ENCODE measurements around the gene EHF. TPM values are rescaled to one million over a fixed set of nuclear protein-coding genes. Genes with fewer than 3 reads are reported as not detected.

Gene EHF
- total and polyA plus RNA-seq, 2 of the 13 experiments (the other 11 are each of a cell fraction or from before 2014, with no cell fraction given): 0.04 to 0.46 TPM

DNA sequence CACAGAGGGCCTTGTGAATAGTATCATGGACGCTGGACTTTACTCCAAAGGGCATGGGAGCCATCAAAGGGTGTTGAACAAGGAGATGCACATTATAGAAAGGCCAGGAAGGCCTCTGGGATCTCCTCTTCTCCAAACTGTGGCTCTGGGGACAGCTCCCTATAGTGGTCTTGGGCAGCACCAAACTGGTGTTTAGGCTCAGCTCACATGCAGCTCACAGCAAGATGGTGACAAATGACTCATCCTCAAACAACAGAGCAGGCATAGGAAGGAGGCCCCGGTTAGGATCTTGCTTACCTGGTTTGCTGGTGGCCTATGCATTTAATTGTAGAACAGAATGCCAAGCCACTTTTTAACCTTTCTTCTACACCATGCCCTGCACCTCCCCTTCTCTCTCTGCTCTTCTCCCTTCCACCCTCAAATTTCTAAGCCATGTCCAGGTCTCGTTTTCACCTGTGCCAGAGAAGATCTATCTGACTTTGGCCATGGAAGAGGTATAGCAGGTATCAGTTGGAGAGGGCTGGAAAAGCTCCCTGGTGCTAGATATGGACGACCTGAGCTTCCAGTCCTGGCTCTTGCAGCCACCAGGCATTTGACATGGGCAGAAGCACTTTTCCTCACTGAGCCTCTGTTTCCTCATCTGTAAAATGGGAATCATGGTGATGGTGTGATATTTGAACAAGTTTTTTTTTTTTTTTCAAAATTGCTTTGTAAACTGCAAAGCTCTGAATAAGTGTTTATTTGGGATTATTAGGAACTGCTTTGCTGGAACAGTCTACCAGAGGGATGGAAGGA, 14.4 kb upstream of the EHF start:
- Histone ChIP-seq H3K36me3 (replicated peaks in 1 of 2; ENCODE audit: control insufficient read depth in 1 of 2, insufficient read depth in 2 of 2, low read length in 2 of 2) (no peaks in the 10 kb centered on the region), H4K20me1 (ENCODE audit: insufficient read depth, low read length) (no peaks in the 10 kb centered on the region), H3K4me3 (replicated peaks in 1 of 3; ENCODE audit: insufficient read depth in 1 of 3, low read depth in 2 of 3, low read length in 3 of 3) (no peak overlapping the region), H3K27ac (ENCODE audit: extremely low read length, insufficient read depth, low read length) (no peak overlapping the region), H3K4me2 (ENCODE audit: low read depth, low read length) (0 out of 2 replicates have a peak overlapping the region, but pooled peaks have one; percentile 8), H3K4me1 (ENCODE audit: insufficient read depth, low read length) (peaks cover 73% of the 10 kb centered on the region), H3K9ac (ENCODE audit: insufficient read depth, low read depth, low read length) (no peak overlapping the region), H3K27me3 (ENCODE audit: control insufficient read depth in 1 of 2, insufficient read depth in 2 of 2, low read length in 2 of 2) (no peaks in the 10 kb centered on the region), H2AFZ (ENCODE audit: low read length) (no peak overlapping the region), H3K79me2 (ENCODE audit: insufficient read depth, low read length) (no peaks in the 10 kb centered on the region), H3K9me3 (ENCODE audit: low read length) (no peaks in the 10 kb centered on the region)
- DNase-seq (ENCODE audit: low spot score) (peak; percentile 30), FAIRE-seq (no peak), ATAC-seq (peak; percentile 43)
- intact Hi-C loops (cut with micrococcal nuclease; ENCODE audit: unreplicated experiment) (no loop called here), in situ Hi-C loops (cut with HindIII; ENCODE audit: extremely low pct_ligation_motif_present, low pct_unique_long_range_greater_than_20kb) (loop anchor here (10.0 kb wide), 1 partner anchor 48 kb away; no protein-coding TSS in a partner anchor)
- ChIA-PET POLR2A (interaction anchor here (1.0 to 1.2 kb wide), 2 partner anchors 12 to 48 kb away, joined by 3 to 6 read pairs; no protein-coding TSS in a partner anchor), CTCF (ENCODE audit: low intra/inter-chr PET ratio, low total read pairs) (no interaction called here)
- 39% methylated on average over 4 of the region's 4 CpGs for WGBS (ENCODE audit: low lambda C conversion rate)
- no TSS peak for BruUV-seq (replicated peaks)
- TF ChIP-seq MEIS1 (CRISPR knock-in tag; IDR thresholded peaks at IDR 0.05; ENCODE audit: borderline replicate concordance): no peak
- TF ChIP-seq ZNF30 (CRISPR knock-in tag; IDR thresholded peaks at IDR 0.05): no peak
- no peak for TF ChIP-seq RELA (CRISPR knock-in tag; IDR thresholded peaks at IDR 0.05)
- TF ChIP-seq, protein P1, sequence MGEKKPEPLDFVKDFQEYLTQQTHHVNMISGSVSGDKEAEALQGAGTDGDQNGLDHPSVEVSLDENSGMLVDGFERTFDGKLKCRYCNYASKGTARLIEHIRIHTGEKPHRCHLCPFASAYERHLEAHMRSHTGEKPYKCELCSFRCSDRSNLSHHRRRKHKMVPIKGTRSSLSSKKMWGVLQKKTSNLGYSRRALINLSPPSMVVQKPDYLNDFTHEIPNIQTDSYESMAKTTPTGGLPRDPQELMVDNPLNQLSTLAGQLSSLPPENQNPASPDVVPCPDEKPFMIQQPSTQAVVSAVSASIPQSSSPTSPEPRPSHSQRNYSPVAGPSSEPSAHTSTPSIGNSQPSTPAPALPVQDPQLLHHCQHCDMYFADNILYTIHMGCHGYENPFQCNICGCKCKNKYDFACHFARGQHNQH (CRISPR knock-in tag; IDR thresholded peaks at IDR 0.05): no peak
- TF ChIP-seq ZSCAN9 (CRISPR knock-in tag; IDR thresholded peaks at IDR 0.05; ENCODE audit: borderline replicate concordance): no peak
- TF ChIP-seq, protein P2, sequence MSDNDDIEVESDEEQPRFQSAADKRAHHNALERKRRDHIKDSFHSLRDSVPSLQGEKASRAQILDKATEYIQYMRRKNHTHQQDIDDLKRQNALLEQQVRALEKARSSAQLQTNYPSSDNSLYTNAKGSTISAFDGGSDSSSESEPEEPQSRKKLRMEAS (IDR thresholded peaks at IDR 0.05): no peak
- 0 out of 4 replicates have a peak, but pooled peaks of 1 of the 2 experiments have one; percentile 5 for TF ChIP-seq EP300 (IDR thresholded peaks at IDR 0.05; ENCODE audit: low read depth in 2 of 2, low read length in 2 of 2)
- TF ChIP-seq EP300 (CRISPR knock-in tag; IDR thresholded peaks at IDR 0.05; ENCODE audit: borderline replicate concordance): no peak
- TF ChIP-seq CHD4 (IDR thresholded peaks at IDR 0.05; ENCODE audit: borderline replicate concordance, low read length): peak; percentile 89; the same call in 1 of the 2 replicates
- TF ChIP-seq MAFG (CRISPR knock-in tag; IDR thresholded peaks at IDR 0.05): no peak
- TF ChIP-seq, protein P3, sequence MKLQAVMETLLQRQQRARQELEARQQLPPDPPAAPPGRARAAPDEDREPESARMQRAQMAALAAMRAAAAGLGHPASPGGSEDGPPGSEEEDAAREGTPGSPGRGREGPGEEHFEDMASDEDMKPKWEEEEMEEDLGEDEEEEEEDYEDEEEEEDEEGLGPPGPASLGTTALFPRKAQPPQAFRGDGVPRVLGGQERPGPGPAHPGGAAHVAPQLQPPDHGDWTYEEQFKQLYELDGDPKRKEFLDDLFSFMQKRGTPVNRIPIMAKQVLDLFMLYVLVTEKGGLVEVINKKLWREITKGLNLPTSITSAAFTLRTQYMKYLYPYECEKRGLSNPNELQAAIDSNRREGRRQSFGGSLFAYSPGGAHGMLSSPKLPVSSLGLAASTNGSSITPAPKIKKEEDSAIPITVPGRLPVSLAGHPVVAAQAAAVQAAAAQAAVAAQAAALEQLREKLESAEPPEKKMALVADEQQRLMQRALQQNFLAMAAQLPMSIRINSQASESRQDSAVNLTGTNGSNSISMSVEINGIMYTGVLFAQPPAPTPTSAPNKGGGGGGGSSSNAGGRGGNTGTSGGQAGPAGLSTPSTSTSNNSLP (IDR thresholded peaks at IDR 0.05; ENCODE audit: low read depth, low read length): no peak
- no peak for TF ChIP-seq SOX6 (IDR thresholded peaks at IDR 0.05)
- no peak for TF ChIP-seq SOX6 (CRISPR knock-in tag; IDR thresholded peaks at IDR 0.05)
- no peak for TF ChIP-seq TCF7 (IDR thresholded peaks at IDR 0.05; ENCODE audit: low read depth)
- peak; percentile 50 for TF ChIP-seq HNF4A (CRISPR knock-in tag; IDR thresholded peaks at IDR 0.05)
- TF ChIP-seq NCOR1 (IDR thresholded peaks at IDR 0.05; ENCODE audit: borderline replicate concordance, low read length): peak; percentile 49; the same call in 1 of the 2 replicates
- TF ChIP-seq RARA (CRISPR knock-in tag; IDR thresholded peaks at IDR 0.05): 0 out of 2 replicates have a peak, but pooled peaks have one; percentile 5
- TF ChIP-seq HNF4G (IDR thresholded peaks at IDR 0.05; ENCODE audit: borderline replicate concordance, low read depth, low read length): peak; percentile 46; the same call in 1 of the 2 replicates
- TF ChIP-seq HNF4G (CRISPR knock-in tag; IDR thresholded peaks at IDR 0.05; ENCODE audit: borderline replicate concordance, low read depth): no peak
- TF ChIP-seq POLR2A (IDR thresholded peaks at IDR 0.05; ENCODE audit: insufficient read depth in 1 of 2, low read depth in 2 of 2, low read length in 2 of 2): no peak
- no peak for TF ChIP-seq ZNF816 (CRISPR knock-in tag; IDR thresholded peaks at IDR 0.05; ENCODE audit: borderline replicate concordance)
- no peak for TF ChIP-seq MTF2 (CRISPR knock-in tag; IDR thresholded peaks at IDR 0.05; ENCODE audit: borderline replicate concordance)
- no peak for TF ChIP-seq HES4 (CRISPR knock-in tag; IDR thresholded peaks at IDR 0.05; ENCODE audit: borderline replicate concordance)
- TF ChIP-seq FOXA1 (IDR thresholded peaks at IDR 0.05): no peak
- TF ChIP-seq FOXA1 (CRISPR knock-in tag; IDR thresholded peaks at IDR 0.05): no peak

Data from HepG2 (cell line).